H9 (cell line): Measurements from ENCODE around the gene CMSS1. TPM values are rescaled to one million over a fixed set of nuclear protein-coding genes. Genes with fewer than 3 reads are reported as not detected.

Experiments
- DNase-seq: peaks from one replicate; pipeline ENCODE4 v3.0.0-alpha.2; 2017
- H2AFZ ChIP-seq: one replicate; pipeline ENCODE4 v1.6.1; 2013; ENCODE audit warnings: mild to moderate bottlenecking, low read length, control low read depth, moderate library complexity
- H2AK5ac ChIP-seq: 2 replicates; pipeline ENCODE4 v1.6.1; 2013; ENCODE audit warnings: low read length, control low read depth, mixed read lengths; ENCODE audit not compliant: insufficient read length
- H2BK120ac ChIP-seq: one replicate; pipeline ENCODE4 v1.6.1; 2013; ENCODE audit warnings: low read depth, mild to moderate bottlenecking, low read length, control low read depth, inconsistent platforms; ENCODE audit not compliant: poor library complexity, severe bottlenecking
- H2BK12ac ChIP-seq: 2 replicates; pipeline ENCODE4 v1.6.1; 2013; ENCODE audit warnings: low read length, control low read depth, mixed read lengths, low read depth; ENCODE audit not compliant: insufficient read length
- H2BK15ac ChIP-seq: 2 replicates; pipeline ENCODE4 v1.6.1; 2013; ENCODE audit warnings: low read depth, low read length, control low read depth
- H2BK20ac ChIP-seq: one replicate; pipeline ENCODE4 v1.6.1; 2013; ENCODE audit warnings: low read depth, mild to moderate bottlenecking, low read length, control low read depth, inconsistent platforms; ENCODE audit not compliant: poor library complexity, severe bottlenecking
- H2BK5ac ChIP-seq: 2 replicates; pipeline ENCODE4 v1.6.1; 2013; ENCODE audit warnings: low read length, control low read depth, mixed read lengths; ENCODE audit not compliant: insufficient read length
- H3K14ac ChIP-seq: 2 replicates; pipeline ENCODE4 v1.6.1; 2013; ENCODE audit warnings: low read length, control low read depth; ENCODE audit not compliant: insufficient read depth
- H3K18ac ChIP-seq: 2 replicates; pipeline ENCODE4 v1.6.1; 2013; ENCODE audit warnings: low read depth, mild to moderate bottlenecking, mixed read lengths, low read length, control low read depth; ENCODE audit not compliant: insufficient read length
- H3K23ac ChIP-seq: 2 replicates; pipeline ENCODE4 v1.6.1; 2013; ENCODE audit warnings: low read length, control low read depth, mixed read lengths, low read depth; ENCODE audit not compliant: insufficient read length
- H3K23me2 ChIP-seq: 2 replicates; pipeline ENCODE4 v1.6.1; 2013; ENCODE audit warnings: low read depth, mild to moderate bottlenecking, mixed read lengths, low read length, control low read depth; ENCODE audit not compliant: insufficient read length, poor library complexity, severe bottlenecking
- H3K27ac ChIP-seq: 2 replicates; pipeline ENCODE4 v1.5.1; 2013; ENCODE audit warnings: low read length, control low read depth, mixed read lengths, low read depth; ENCODE audit not compliant: insufficient read length
- H3K27me3 ChIP-seq: 2 replicates; pipeline ENCODE4 v1.6.1; 2013; ENCODE audit warnings: low read length, control low read depth, inconsistent platforms; ENCODE audit not compliant: insufficient read depth
- H3K4ac ChIP-seq: 2 replicates; pipeline ENCODE4 v1.6.1; 2013; ENCODE audit warnings: low read depth, mild to moderate bottlenecking, control low read depth, inconsistent platforms, low read length, moderate library complexity
- H3K4me1 ChIP-seq: 2 replicates; pipeline ENCODE4 v1.6.1; 2013; ENCODE audit warnings: low read length, control low read depth, inconsistent platforms; ENCODE audit not compliant: insufficient read depth
- H3K4me2 ChIP-seq: 2 replicates; pipeline ENCODE4 v1.6.1; 2013; ENCODE audit warnings: low read length, control low read depth, mixed read lengths; ENCODE audit not compliant: insufficient read length, insufficient read depth
- H3K56ac ChIP-seq: 2 replicates; pipeline ENCODE4 v1.6.1; 2013; ENCODE audit warnings: low read depth, mild to moderate bottlenecking, mixed read lengths, low read length, control low read depth; ENCODE audit not compliant: insufficient read length
- H3K79me1 ChIP-seq: 2 replicates; pipeline ENCODE4 v1.6.1; 2013; ENCODE audit warnings: low read depth, mild to moderate bottlenecking, moderate library complexity, low read length, control low read depth, inconsistent platforms; ENCODE audit not compliant: insufficient read depth, poor library complexity, severe bottlenecking
- H3K79me2 ChIP-seq: 2 replicates; pipeline ENCODE4 v1.6.1; 2013; ENCODE audit warnings: low read length, control low read depth, inconsistent platforms; ENCODE audit not compliant: insufficient read depth
- H3K9ac ChIP-seq: 2 replicates; pipeline ENCODE4 v1.6.1; 2013; ENCODE audit warnings: low read length, control low read depth, mixed read lengths; ENCODE audit not compliant: insufficient read length; ENCODE audit errors: extremely low read depth
- H3K9me3 ChIP-seq: one replicate; pipeline ENCODE4 v1.6.1; 2013; ENCODE audit warnings: low read depth, low read length, inconsistent platforms; ENCODE audit not compliant: control insufficient read depth
- H3T11ph ChIP-seq: one replicate; pipeline ENCODE4 v1.6.1; 2013; ENCODE audit warnings: mild to moderate bottlenecking, low read length, control low read depth, inconsistent platforms
- H4K20me1 ChIP-seq: one replicate; pipeline ENCODE4 v1.6.1; 2013; ENCODE audit not compliant: control insufficient read depth, insufficient read length, insufficient read depth
- H4K5ac ChIP-seq: 2 replicates; pipeline ENCODE4 v1.6.1; 2013; ENCODE audit warnings: low read depth, mild to moderate bottlenecking, mixed read lengths, low read length, control low read depth; ENCODE audit not compliant: insufficient read length
- H4K8ac ChIP-seq: replicated peaks from 2 replicates; pipeline ENCODE4 v1.6.1; 2013; ENCODE audit warnings: low read length, control low read depth, mixed read lengths, low read depth; ENCODE audit not compliant: insufficient read length
- H4K91ac ChIP-seq: 2 replicates; pipeline ENCODE4 v1.6.1; 2013; ENCODE audit warnings: low read depth, mild to moderate bottlenecking, moderate library complexity, mixed read lengths, low read length, control low read depth; ENCODE audit not compliant: insufficient read length
- H3K27ac Mint-ChIP-seq, 3 experiments: 2 replicates in 2 of 3; 3 replicates in 1 of 3; pipeline ENCODE4 v1.8.0; 2020 to 2021; ENCODE audit warnings: mixed read lengths in 3 of 3, mild to moderate bottlenecking in 1 of 3, moderate library complexity in 1 of 3
- H3K27me3 Mint-ChIP-seq: 2 replicates; pipeline ENCODE4 v1.8.0; 2021; ENCODE audit warnings: low read depth, mild to moderate bottlenecking, moderate library complexity, mixed read lengths
- H3K36me3 Mint-ChIP-seq, 3 experiments: 2 replicates in 2 of 3; 3 replicates in 1 of 3; pipeline ENCODE4 v1.8.0; 2020 to 2021; ENCODE audit warnings: low read depth in 3 of 3, mixed read lengths in 3 of 3; ENCODE audit not compliant: insufficient read depth in 1 of 3
- H3K4me1 Mint-ChIP-seq, 2 experiments: 2 replicates each; pipeline ENCODE4 v1.8.0; 2020; ENCODE audit warnings: mixed read lengths in 2 of 2
- H3K4me3 Mint-ChIP-seq, 2 experiments: 2 replicates in 1 of 2; 3 replicates in 1 of 2; pipeline ENCODE4 v1.8.0; 2020 to 2021; ENCODE audit warnings: mild to moderate bottlenecking in 2 of 2, mixed read lengths in 2 of 2, moderate library complexity in 1 of 2
- H3K9me3 Mint-ChIP-seq, 2 experiments: 2 replicates in 1 of 2; 3 replicates in 1 of 2; pipeline ENCODE4 v1.8.0; 2020; ENCODE audit warnings: mild to moderate bottlenecking in 2 of 2, mixed read lengths in 2 of 2, moderate library complexity in 1 of 2
- CTCF ChIP-seq: fragments of 200-600 bp; sonication (generic); conservative IDR thresholded peaks from 3 replicates; pipeline ENCODE4 v1.8.0; 2021; ENCODE audit warnings: antibody characterized with exemption, mild to moderate bottlenecking
- WGBS: extraction: QIAGEN DNeasy Blood & Tissue Kit; methylation state at CpG from one replicate; pipeline ENCODE4 v1.1.7; 2013; ENCODE audit warnings: missing lambda C conversion rate, low lambda C conversion rate, mixed read lengths; ENCODE audit not compliant: insufficient read length; ENCODE audit errors: extremely low coverage; 5-methylcytosine and 5-hydroxymethylcytosine counted together
- total RNA-seq: library from RNA; stranded (reverse); gene quantifications from 2 replicates; pipeline ENCODE4 v1.2.1, GENCODE V29; 2021

Gene CMSS1
- total RNA-seq, 1 experiment from 2014 or later, result 61.8 TPM

GRCh38 chr3:100053951-100054620 is 236.4 kb downstream of the CMSS1 start:
- Histone ChIP-seq H3K23me2 (no peaks in the 10 kb centered on the region), H3K4me1 (no peaks in the 10 kb centered on the region), H3K14ac (no peak overlapping the region), H3K27ac (no peak overlapping the region), H2BK12ac (no peak overlapping the region), H3K18ac (no peak overlapping the region), H3K4ac (no peak overlapping the region), H4K5ac (no peak overlapping the region), H3K79me1 (no peaks in the 10 kb centered on the region), H4K8ac (no peak overlapping the region), H3K56ac (no peak overlapping the region), H2BK5ac (no peak overlapping the region), H3T11ph (no peak overlapping the region), H2AFZ (no peak overlapping the region), H3K79me2 (no peaks in the 10 kb centered on the region), H2BK120ac (no peak overlapping the region), H4K20me1 (no peaks in the 10 kb centered on the region), H3K9me3 (no peaks in the 10 kb centered on the region), H2BK15ac (no peak overlapping the region), H2BK20ac (no peak overlapping the region), H3K23ac (no peak overlapping the region), H4K91ac (no peak overlapping the region), H3K9ac (no peak overlapping the region), H2AK5ac (no peak overlapping the region), H3K27me3 (no peaks in the 10 kb centered on the region), H3K4me2 (no peak overlapping the region)
- DNase-seq, result no peak
- H3K9me3 Mint-ChIP-seq, result no peaks in the 10 kb centered on the region
- no peaks in the 10 kb centered on the region for H3K27me3 Mint-ChIP-seq
- WGBS, result no CpG with 5 or more reads among the region's 6 CpGs
- no peak overlapping the region for H3K27ac Mint-ChIP-seq
- no peak overlapping the region for H3K4me3 Mint-ChIP-seq
- no peak for TF ChIP-seq CTCF
- H3K4me1 Mint-ChIP-seq, result peaks cover 11 to 15% of the 10 kb centered on the region in 2 experiments
- H3K36me3 Mint-ChIP-seq, result peaks cover 0 to 4% (median 1%) of the 10 kb centered on the region in 3 experiments; a peak in 2 of 7 replicates
